ENCODE results near the gene TMED6.

GRCh38 chr16:69378036-69378435, 26.4 kb upstream of the TMED6 start:
- TF ChIP-seq POLR2A (IDR thresholded peaks at IDR 0.05) (no peak), EP300 (IDR thresholded peaks at IDR 0.05) (no peak), CTCF (IDR thresholded peaks at IDR 0.05) (no peak), POLR2AphosphoS5 (IDR thresholded peaks at IDR 0.05) (no peak)

Measured in stomach (tissue), 4 donors.